ENCODE measurements around the gene TSHZ2.
"Not testable (repeated sequence)": the region's sequence is repeated elsewhere in the genome, so short reads cannot be mapped to it uniquely, and the experiment has no call there.

DNA sequence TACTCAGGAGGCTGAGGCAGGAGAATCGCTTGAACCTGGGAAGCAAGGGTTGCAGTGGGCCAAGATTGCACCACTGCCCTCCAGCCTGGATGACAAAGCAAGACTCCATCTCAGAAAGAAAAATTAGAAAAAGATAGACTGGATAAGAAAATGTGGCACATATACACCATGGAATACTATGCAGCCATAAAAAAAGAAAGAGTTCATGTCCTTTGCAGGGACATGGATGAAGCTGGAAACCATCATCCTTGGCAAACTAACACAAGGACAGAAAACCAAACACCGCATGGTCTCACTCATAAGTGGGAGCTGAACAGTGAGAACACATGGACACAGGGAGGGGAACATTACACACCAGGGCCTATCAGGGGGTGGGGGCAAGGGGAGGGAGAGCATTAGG, 551.5 kb downstream of the TSHZ2 start:
- TF ChIP-seq, protein P1, sequence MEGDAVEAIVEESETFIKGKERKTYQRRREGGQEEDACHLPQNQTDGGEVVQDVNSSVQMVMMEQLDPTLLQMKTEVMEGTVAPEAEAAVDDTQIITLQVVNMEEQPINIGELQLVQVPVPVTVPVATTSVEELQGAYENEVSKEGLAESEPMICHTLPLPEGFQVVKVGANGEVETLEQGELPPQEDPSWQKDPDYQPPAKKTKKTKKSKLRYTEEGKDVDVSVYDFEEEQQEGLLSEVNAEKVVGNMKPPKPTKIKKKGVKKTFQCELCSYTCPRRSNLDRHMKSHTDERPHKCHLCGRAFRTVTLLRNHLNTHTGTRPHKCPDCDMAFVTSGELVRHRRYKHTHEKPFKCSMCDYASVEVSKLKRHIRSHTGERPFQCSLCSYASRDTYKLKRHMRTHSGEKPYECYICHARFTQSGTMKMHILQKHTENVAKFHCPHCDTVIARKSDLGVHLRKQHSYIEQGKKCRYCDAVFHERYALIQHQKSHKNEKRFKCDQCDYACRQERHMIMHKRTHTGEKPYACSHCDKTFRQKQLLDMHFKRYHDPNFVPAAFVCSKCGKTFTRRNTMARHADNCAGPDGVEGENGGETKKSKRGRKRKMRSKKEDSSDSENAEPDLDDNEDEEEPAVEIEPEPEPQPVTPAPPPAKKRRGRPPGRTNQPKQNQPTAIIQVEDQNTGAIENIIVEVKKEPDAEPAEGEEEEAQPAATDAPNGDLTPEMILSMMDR (IDR thresholded peaks at IDR 0.05) = not testable (repeated sequence)
- not testable (repeated sequence) for TF ChIP-seq ZFX (IDR thresholded peaks at IDR 0.05; ENCODE audit: borderline replicate concordance)
